ENCODE measurements around the gene C4A.

- TF ChIP-seq ATF3 (IDR thresholded peaks at IDR 0.05; ENCODE audit: insufficient read depth, low read depth, low read length) (no peak), CTCF (IDR thresholded peaks at IDR 0.05; ENCODE audit: control extremely low read depth in 1 of 3, insufficient read depth in 1 of 3, low read depth in 1 of 3, low read length in 3 of 3) (no peak), EZH2 (IDR thresholded peaks at IDR 0.05; ENCODE audit: low read depth, low read length, severe bottlenecking) (no peak), JUND (IDR thresholded peaks at IDR 0.05; ENCODE audit: low read length) (no peak), CHD1 (IDR thresholded peaks at IDR 0.05; ENCODE audit: low read depth, low read length) (no peak), HDAC6 (IDR thresholded peaks at IDR 0.05; ENCODE audit: low read depth, low read length) (no peak)
Measured at GRCh38 chr6:31977816-31978431, 3.9 kb upstream of the C4A start.

Measured in H1 (cell line).